ENCODE results near the gene TXNDC17.

- TF ChIP-seq POLR2A (IDR thresholded peaks at IDR 0.05; ENCODE audit: low read length) = no peak
- no peak for TF ChIP-seq GATA1 (IDR thresholded peaks at IDR 0.05; ENCODE audit: low read depth, low read length)
Observed at GRCh38 chr17:6633263-6633662, 7.6 kb upstream of the TXNDC17 start.
